Gastroesophageal sphincter (tissue), 4 donors: ENCODE data around the gene ADAMTS2. TPM values are rescaled to one million over a fixed set of nuclear protein-coding genes. Genes with fewer than 3 reads are reported as not detected.

Experiments
- ATAC-seq: fragments of 150-250 bp; one replicate; pipeline ENCODE4 v1.9.1; 2016; ENCODE audit warnings: mild to moderate bottlenecking, moderate library complexity
- H3K27ac ChIP-seq, 4 donors: fragments of 200-600 bp; sonication (generic) in 3 of 4; 1 replicate in 3 of 4; 2 replicates in 1 of 4; pipeline ENCODE4 v1.5.1; 2016 to 2019
- H3K27me3 ChIP-seq: fragments of 200-600 bp; sonication (generic); one replicate; pipeline ENCODE4 v1.5.1; 2019
- H3K36me3 ChIP-seq, 2 donors: fragments of 200-600 bp; sonication (generic); one replicate each; pipeline ENCODE4 v1.5.1; 2019; ENCODE audit warnings: control low read depth in 1 of 2
- H3K4me1 ChIP-seq, 3 donors: fragments of 200-600 bp; sonication (generic); 1 replicate in 2 of 3; 2 replicates in 1 of 3; pipeline ENCODE4 v1.5.1; 2016 to 2019; ENCODE audit warnings: control low read depth in 2 of 3
- H3K4me3 ChIP-seq, 2 donors: fragments of 200-600 bp; sonication (generic); one replicate each; pipeline ENCODE4 v1.5.1; 2019; ENCODE audit warnings: mild to moderate bottlenecking in 1 of 2, moderate library complexity in 1 of 2
- H3K9me3 ChIP-seq, 3 donors: fragments of 200-600 bp; sonication (generic); one replicate each; pipeline ENCODE4 v1.5.1; 2017 to 2019; ENCODE audit warnings: control low read depth in 2 of 3
- EP300 ChIP-seq: sonication (generic); formaldehyde crosslinking; IDR thresholded peaks from one replicate; pipeline ENCODE4 v1.6.1; 2017; ENCODE audit warnings: antibody characterized with exemption, mild to moderate bottlenecking
- POLR2A ChIP-seq, 2 donors: fragments of 450-650 bp; IDR thresholded peaks; one replicate each; pipeline ENCODE4 v1.6.1; 2017; ENCODE audit warnings: antibody characterized with exemption in 2 of 2, mild to moderate bottlenecking in 2 of 2, moderate library complexity in 1 of 2
- POLR2AphosphoS5 ChIP-seq: sonication (generic); formaldehyde crosslinking; IDR thresholded peaks from one replicate; pipeline ENCODE4 v1.6.1; 2017; ENCODE audit warnings: antibody characterized with exemption
- WGBS, 2 donors: methylation state at CpG; one replicate each; pipeline ENCODE4 v1.1.5; 2018; ENCODE audit warnings: low coverage in 1 of 2; 5-methylcytosine and 5-hydroxymethylcytosine counted together
- total RNA-seq, 4 donors: library from RNA; depleted of rRNA; stranded (reverse); fragments of >200 nt; gene quantifications; one replicate each; pipeline ENCODE4 v1.1.0, GENCODE V29; 2016
- TF ChIP-seq, protein P1 (sequence below), 4 experiments: fragments of 200-600 bp in 2 of 4; fragments of 450-650 bp in 2 of 4; sonication (generic) in 1 of 4; IDR thresholded peaks; one replicate each; pipeline ENCODE4 v1.5.1; 2017 to 2019; ENCODE audit warnings: antibody characterized with exemption in 4 of 4, mild to moderate bottlenecking in 2 of 4, moderate library complexity in 2 of 4

ADAMTS2 gene
- total RNA-seq, 4 donors from 2014 or later = 14.8 to 24.8 (median 22.6) TPM

DNA sequence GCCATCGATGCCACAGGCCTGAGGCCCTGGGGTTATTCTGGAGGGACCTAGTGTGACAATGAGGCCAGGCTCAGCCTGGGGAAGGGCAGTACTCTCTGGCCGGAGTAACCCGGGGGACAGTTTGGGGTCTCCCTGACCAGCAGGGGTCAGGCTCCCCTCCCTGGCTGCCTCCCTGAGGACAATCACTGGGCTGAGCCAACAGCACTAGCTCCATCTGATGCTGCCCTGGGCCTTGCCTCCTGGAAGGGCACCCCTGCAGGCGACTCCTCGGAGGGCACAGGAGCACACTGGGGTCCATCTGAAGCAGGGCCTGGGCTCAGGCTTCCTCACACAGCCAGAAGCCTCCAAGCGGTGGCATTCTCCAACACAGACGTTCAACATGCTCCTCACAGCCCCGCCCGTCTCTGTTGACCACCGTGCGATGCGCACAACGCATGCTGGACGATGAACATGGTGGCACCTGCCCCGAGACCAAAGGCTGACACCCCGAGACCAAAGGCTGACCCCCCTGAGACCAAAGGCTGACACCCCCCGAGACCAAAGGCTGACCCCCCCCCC, 68.3 kb downstream of the ADAMTS2 start:
- WGBS, 2 donors = 80% methylated on average over 1 of the region's 17 CpGs; no CpG with 5 or more reads in 1 of the 2 donors
- peak overlapping the region in 3 of 4 donors; percentile 76 to 80 (median 78) for H3K27ac ChIP-seq
- H3K27me3 ChIP-seq = peaks cover 5% of the 10 kb centered on the region
- no peaks in the 10 kb centered on the region for H3K9me3 ChIP-seq
- peaks cover 0 to 4% of the 10 kb centered on the region in 2 donors for H3K36me3 ChIP-seq
- peaks cover 0 to 51% (median 28%) of the 10 kb centered on the region in 3 donors for H3K4me1 ChIP-seq
- H3K4me3 ChIP-seq = no peak overlapping the region
- TF ChIP-seq POLR2A (IDR thresholded peaks at IDR 0.05) = no peak
- no peak for ATAC-seq

DNA sequence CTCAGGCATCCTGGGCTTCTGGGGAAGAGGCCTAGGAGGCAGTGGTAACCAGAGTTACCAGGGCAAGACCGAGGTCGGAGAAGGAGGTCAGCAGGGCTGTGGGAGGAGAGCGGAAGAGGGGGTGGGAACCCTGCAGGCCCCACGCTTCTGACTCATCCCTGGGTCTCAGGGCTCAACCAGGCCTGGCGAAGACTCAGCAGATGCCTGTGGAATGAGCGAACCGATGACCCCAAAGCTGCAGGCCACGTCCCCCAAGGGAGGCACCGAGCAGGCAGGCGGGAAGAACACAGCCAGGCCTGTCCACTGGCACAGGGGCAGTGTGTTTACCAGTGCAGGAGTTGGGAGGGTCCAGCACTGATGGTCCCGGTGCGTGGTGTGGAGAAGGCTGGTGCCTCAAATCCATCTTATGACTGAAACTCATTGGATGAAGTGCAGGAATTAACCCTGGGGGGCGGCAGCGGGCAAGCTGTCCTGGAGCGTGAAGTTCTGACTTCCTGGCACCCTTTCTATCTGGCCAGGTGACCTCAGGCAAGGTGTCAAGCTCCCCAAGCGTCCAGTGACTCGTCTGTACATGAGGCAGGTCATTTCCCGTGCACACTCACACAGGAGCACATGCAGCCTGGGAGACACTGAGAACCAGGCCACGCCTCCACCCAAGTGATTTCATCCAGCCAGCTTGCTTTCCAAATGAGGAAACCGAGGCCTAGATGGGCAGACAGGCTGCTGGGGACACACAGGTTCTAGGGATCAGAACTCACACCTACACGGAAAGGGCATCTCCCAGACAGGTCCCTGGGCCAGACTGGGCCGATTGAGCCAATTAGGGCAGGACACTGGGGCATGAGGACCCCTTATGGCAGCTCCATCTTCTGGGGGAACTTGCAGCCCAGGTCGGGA, 69.1 kb downstream of the ADAMTS2 start:
- TF ChIP-seq EP300 = no peak
- peak; percentile 48 for TF ChIP-seq POLR2AphosphoS5
- H3K9me3 ChIP-seq = no peaks in the 10 kb centered on the region
- peaks cover 5% of the 10 kb centered on the region for H3K27me3 ChIP-seq
- H3K36me3 ChIP-seq = peaks cover 0 to 4% of the 10 kb centered on the region in 2 donors
- H3K4me1 ChIP-seq = peaks cover 0 to 58% (median 28%) of the 10 kb centered on the region in 3 donors
- peak overlapping the region in 3 of 4 donors; percentile 78 to 81 (median 80) for H3K27ac ChIP-seq
- ATAC-seq = peak; percentile 94
- 53 to 73% methylated on average over 4 to 5 of the region's 23 CpGs for WGBS, 2 donors
- H3K4me3 ChIP-seq = no peak overlapping the region

DNA sequence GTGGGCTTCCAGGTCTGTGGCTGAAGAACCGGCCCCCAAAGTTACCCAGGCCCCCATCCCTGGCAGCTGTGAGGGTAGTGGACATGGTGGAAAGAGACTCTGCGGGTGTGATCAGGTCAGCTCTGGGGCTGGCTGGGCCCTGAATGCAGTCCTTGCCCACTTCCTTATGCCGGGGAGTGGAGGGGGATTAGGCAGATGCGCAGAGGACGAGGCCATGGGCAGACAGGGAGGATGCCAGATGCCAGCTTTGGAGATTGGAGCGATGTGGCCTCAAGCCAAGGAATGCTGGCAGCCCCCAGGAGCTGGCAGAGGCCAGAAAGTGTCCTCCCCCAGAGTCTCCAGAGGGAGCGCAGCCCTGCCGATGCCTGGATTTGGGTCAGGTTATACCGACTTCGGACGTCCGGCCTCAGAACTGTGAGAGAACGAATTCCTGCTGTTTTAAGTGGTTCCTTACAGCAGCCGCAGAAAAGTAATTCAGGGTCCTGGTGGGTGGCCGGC, 69.8 kb downstream of the ADAMTS2 start:
- no peaks in the 10 kb centered on the region for H3K9me3 ChIP-seq
- H3K27me3 ChIP-seq = peaks cover 5% of the 10 kb centered on the region
- H3K36me3 ChIP-seq = peaks cover 0 to 4% of the 10 kb centered on the region in 2 donors
- peak; percentile 27 for ATAC-seq
- H3K27ac ChIP-seq = peak overlapping the region in 3 of 4 donors; percentile 78 to 81 (median 80)
- WGBS, 2 donors = 60 to 96% methylated on average over 1 to 4 of the region's 15 CpGs
- peaks cover 0 to 66% (median 32%) of the 10 kb centered on the region in 3 donors for H3K4me1 ChIP-seq
- H3K4me3 ChIP-seq = no peak overlapping the region
- TF ChIP-seq POLR2A (IDR thresholded peaks at IDR 0.05) = no peak
- TF ChIP-seq POLR2AphosphoS5 = no peak
- TF ChIP-seq EP300 = no peak
- TF ChIP-seq, protein P1, sequence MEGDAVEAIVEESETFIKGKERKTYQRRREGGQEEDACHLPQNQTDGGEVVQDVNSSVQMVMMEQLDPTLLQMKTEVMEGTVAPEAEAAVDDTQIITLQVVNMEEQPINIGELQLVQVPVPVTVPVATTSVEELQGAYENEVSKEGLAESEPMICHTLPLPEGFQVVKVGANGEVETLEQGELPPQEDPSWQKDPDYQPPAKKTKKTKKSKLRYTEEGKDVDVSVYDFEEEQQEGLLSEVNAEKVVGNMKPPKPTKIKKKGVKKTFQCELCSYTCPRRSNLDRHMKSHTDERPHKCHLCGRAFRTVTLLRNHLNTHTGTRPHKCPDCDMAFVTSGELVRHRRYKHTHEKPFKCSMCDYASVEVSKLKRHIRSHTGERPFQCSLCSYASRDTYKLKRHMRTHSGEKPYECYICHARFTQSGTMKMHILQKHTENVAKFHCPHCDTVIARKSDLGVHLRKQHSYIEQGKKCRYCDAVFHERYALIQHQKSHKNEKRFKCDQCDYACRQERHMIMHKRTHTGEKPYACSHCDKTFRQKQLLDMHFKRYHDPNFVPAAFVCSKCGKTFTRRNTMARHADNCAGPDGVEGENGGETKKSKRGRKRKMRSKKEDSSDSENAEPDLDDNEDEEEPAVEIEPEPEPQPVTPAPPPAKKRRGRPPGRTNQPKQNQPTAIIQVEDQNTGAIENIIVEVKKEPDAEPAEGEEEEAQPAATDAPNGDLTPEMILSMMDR (IDR thresholded peaks at IDR 0.05) = no peak

DNA sequence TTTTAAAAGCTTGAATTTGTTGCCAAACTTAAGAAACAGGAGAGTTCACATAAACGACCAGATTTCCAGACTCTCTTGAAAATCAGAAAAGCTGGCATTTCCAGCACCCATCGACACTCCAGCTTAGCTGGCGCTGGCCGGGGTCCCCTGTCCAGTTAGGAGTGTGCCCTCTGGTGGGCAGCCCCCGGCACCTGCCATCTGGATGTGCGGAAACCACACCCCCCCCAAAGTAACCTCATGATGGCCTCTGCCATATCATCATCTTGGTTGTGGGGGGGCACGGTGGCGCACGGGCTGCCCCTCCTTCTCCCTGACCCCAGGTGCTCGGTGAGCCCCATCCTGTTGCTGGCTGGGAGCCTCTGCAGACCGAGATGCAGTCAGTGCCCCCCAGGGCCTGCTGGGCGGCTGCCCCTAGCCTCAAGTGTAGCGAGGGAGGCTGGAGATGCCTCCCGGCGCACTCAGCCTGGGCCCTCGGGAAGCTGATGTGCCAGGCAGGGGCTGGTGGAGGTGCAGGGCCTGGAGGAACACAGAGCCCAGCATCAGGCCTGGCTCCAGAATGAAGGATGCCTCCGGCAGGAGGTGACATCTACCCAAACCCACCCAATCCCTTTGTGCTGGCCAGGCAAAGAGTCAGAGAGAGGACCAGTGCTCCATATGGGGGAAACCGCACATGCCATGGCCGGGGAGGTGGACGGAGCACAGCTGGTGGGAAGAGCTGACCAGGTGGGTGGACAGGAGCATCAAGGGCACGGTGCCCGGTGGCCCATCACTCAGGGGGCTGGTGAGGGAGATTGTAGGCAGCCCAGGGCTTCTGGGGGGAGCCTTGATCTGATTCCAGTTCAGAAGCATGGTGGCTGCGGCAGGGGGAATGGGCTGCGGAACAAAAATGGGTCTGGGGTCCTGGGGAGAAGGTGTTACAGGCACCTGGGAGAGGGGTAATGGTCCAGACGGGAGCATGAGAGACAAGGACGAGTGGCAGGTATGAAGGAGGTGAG, 70.6 kb downstream of the ADAMTS2 start:
- Histone ChIP-seq H3K9me3 (no peaks in the 10 kb centered on the region), H3K27ac (peak overlapping the region in 3 of 4 donors; percentile 78 to 81 (median 80)), H3K4me1 (peaks cover 0 to 74% (median 40%) of the 10 kb centered on the region in 3 donors), H3K4me3 (no peak overlapping the region), H3K36me3 (peaks cover 0 to 4% of the 10 kb centered on the region in 2 donors), H3K27me3 (peaks cover 5% of the 10 kb centered on the region)
- 81 to 91% methylated on average over 4 to 8 of the region's 26 CpGs for WGBS, 2 donors
- ATAC-seq = no peak
- TF ChIP-seq, protein P1 (IDR thresholded peaks at IDR 0.05) = peak in 1 of 4 experiments; percentile 11
- TF ChIP-seq EP300 = no peak

DNA sequence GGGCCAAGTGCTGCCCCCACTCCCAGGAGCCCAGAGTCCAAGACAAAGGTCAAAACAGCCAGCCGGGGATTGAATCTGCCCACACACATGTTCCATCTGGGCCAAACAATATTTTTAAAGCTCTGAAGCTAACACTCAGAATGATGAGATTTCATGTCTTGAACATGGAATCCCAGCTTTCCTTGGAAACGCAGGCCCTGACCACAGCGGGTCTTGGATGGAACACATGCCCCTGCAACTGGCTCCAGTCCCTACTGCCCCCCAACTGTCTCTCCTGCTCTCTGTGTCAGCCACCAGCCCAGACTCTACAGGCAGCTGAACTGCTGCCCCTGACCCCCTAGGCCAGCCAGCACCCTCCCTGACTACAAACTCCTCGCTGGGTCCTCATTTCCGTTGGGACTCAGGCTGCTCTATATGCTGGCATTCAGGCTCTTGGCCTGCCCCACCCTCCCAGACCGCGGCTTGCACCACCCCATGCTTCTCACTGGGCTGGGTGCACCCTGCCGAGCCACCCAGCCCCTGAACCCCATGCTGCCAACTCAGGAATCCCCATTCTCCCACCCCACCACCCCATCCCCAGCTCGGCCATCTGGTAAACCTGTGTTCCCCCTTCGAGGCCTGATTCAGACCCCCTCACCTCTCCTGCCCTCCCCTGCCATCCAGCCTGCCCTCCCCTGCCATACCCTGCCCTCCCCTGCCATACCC, 71.7 kb downstream of the ADAMTS2 start:
- Histone ChIP-seq H3K4me3 (no peak overlapping the region), H3K4me1 (peaks cover 0 to 80% (median 42%) of the 10 kb centered on the region in 3 donors), H3K27ac (peak overlapping the region in 3 of 4 donors; percentile 53 to 81 (median 80)), H3K27me3 (peaks cover 5% of the 10 kb centered on the region), H3K36me3 (peaks cover 0 to 4% of the 10 kb centered on the region in 2 donors), H3K9me3 (no peaks in the 10 kb centered on the region)
- no peak for TF ChIP-seq POLR2A (IDR thresholded peaks at IDR 0.05)
- TF ChIP-seq EP300 = no peak
- TF ChIP-seq, protein P1 (IDR thresholded peaks at IDR 0.05) = no peak
- no peak for TF ChIP-seq POLR2AphosphoS5
- WGBS, 2 donors = 75% methylated on average over 8 of the region's 10 CpGs; no CpG with 5 or more reads in 1 of the 2 donors
- no peak for ATAC-seq
